HG03342 (cell line): ENCODE measurements around the gene LRRC2.
A peak's percentile ranks its signal among the peaks of the same experiment; 100 is the strongest.
"Not testable (repeated sequence)": the region's sequence is repeated elsewhere in the genome, so short reads cannot be mapped to it uniquely, and the experiment has no call there.

Source experiments
- ATAC-seq: cut with Tn5 transposase; IDR thresholded peaks from one replicate; pipeline ENCODE4 v1.9.1; 2021; ENCODE audit warnings: mild to moderate bottlenecking, moderate library complexity; ENCODE audit not compliant: unreplicated experiment

Gene LRRC2

DNA sequence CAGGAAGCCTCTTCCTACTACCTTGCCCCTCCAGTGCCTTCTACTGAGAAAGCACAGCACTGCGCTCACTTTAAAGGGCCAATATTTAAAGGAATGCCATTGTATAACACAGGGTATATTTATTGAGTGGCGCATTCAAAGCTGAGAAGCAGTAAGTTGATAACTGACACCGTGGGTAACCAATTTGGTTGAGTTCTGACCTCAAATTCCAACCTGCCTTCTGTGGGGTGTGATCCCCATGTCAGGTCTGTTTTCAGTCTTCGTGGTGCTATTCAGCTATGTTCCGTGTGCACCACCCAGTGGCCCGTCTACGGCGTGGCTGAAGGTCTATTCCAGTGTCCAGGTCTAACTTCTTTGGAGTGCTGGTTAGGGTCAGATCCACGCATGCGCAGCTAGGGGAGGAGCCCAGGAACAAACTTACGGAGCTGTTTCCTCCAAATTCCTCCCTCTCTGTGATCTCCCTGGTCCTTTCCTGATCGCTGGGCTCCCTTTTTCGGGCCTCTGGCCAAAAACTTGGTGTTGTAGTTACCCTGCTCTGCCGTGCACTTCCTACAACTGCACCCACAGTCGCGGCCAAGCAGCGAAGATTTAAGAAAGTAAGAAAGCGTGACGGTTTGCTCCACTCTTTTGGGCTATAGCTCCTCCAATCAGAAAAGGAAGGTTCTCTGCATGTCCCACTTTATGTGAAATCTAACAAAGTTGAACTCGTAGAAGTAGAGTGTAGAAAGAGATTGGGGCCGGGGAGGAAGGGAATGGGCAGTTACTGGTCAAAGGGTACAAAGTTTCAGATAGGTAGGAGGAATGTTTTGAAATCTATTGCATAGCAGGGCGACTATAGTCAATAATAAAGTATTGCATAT, 7.7 kb downstream of the LRRC2 start:
- peak; percentile 94 for ATAC-seq

DNA sequence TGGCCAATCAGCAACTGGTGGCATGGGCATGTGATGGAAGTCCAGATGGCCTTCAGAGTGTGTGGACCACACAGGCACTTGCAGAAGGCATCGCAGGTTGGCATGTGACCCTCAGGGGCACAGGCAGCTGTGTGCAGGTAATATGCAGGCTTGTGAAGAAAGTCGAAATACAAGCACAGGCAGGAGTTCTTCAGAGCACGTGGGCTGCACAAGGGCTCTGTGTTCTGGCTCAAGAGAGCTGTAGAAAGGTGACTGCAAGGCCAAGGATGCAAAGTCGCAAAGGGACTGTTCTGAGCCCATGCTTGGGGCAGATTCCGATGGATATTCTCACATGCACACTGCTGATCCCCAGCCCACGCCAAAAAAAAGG, 8.3 kb downstream of the LRRC2 start:
- ATAC-seq: no peak

DNA sequence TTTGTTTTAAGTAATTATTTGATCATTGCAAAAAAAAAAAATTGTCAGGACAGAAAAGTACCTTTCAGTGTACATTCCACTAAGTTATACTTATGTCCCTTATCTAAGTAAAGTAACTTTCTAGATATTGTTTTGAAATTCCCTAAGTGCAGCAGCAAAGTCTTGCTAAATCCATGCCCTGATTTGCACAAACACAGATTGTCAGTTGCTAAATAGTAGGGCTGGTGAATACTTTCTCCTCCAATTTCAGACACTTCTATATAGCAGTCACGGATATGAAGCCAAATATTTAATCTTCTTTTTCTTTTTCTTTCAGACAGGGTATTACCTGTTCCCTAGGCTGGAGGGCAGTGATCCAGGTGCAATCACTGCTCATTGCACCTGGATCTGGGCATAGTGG, 12.9 kb downstream of the LRRC2 start:
- ATAC-seq: no peak

DNA sequence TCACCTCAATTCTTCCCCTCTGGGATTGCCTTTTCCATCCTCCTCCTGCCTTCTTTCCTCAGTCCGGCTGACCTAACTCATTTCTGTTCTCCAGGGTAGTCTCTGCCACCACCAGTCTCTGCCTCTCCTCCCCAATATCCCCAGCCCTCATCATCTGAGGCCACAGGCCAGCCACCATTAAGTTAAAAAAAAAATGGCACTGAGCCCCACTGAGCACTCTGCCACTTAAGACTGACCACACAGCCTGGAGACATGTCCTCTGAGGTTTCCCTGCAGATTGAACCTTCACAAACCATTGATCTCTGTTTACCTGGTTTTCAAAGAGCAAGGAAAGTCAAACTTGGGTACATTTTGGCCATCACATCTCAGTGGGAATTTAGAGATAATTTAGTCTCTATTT, 13.6 kb downstream of the LRRC2 start:
- ATAC-seq: no peak

DNA sequence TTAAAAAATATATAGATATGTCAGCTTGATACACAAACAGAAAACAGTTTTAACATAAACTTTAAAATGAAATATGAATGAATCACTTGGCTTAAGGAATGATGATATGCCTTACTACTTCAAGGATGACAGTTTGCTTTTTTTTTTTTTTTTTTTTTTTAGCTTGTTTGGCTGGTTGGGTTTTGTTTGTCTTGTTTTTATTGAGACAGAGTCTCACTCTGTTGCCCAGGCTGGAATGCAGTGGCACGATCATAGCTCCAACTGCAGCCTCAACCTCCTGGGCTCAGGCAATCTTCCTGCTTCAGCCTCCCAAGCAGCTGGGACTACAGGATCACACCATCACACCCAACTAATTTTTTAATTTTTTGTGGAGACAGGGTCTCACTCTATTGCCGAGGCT, 14.5 kb downstream of the LRRC2 start:
- ATAC-seq: no peak

DNA sequence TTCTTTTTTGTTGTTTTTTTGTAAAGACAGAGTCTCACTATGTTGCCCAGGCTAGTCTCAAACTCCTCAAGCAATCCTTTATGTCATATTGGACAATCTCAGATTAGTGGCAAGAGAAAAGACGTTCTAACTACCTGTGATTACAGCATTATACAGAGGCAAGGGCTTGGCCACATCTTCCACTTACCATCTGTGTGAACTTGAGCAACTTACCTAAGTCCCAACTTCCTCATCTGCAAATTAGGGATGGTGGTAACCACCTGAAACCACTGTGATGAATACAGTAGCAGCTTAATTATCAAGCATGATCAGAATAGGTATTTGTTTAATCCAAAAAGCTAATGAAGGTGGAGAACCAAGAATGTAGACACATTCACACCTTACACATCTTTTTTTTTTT, 16.1 kb downstream of the LRRC2 start:
- ATAC-seq: no peak

DNA sequence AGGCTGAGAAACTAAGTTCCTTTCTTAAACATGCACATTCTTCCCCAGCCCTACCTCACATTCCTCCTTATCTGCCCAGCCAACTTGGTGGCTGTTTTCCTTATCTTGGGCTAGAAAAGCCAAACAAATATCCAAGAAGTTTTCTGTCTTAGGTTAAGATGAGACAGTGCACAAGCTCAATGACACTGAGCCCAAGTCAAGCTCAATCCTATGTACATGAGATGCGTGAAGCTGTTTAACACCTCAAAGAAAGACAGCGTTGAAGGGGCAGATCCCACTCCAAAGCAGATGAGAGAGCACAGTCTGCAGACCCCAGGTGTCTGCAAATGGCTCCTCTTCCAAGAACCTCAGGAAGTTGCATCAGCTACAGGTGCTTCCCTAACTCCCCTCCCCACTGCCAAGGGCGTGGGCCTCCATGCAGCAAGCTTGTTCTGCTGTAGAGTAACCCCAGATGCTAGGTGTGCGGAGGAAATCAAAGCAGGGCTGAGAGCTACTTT, 16.6 kb downstream of the LRRC2 start:
- no peak for ATAC-seq

DNA sequence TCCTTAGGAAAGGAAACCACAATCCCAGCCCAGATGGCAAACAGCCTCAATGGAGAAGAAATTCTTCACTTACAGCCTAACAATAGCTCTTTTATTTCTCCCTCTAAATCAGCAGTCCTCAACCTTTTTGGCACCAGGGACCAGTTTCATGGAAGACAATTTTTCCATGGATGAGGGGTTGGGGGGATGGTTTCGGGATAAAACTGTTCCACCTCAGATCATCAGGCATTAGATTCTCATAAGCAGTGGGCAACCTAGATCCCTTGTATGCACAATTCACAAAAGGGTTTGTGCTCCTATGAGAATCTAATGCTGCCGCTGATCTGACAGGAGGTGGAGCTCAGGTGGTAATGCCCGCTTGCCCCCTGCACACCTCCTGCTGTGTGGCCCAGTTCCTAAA, 17.5 kb downstream of the LRRC2 start:
- not testable (repeated sequence) for ATAC-seq

DNA sequence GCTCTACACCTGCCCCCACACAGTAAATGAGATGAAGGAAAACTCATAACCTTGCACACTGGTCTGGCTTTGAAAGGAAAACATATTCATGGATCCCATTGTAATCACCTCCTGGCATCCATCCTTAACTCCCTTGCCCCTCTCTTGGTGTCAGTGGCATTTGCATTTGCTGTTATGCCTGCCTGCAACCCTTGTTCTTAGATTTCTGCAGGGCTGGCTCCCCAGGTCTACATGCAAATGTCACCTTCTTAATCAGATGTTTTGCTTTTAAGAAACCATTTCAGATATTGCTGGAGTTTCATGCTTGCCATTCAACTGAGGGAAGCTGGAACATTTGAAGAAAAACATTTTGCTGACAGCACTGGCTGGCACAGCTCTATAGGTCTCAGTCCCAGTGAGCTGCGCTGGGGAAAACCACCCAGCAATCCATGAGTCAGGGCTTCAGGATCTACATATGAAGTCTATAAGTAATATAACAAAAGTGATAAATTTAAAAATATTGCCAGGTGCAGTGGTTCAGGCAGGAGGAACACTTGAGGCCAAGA, 19.1 kb downstream of the LRRC2 start:
- ATAC-seq: no peak

DNA sequence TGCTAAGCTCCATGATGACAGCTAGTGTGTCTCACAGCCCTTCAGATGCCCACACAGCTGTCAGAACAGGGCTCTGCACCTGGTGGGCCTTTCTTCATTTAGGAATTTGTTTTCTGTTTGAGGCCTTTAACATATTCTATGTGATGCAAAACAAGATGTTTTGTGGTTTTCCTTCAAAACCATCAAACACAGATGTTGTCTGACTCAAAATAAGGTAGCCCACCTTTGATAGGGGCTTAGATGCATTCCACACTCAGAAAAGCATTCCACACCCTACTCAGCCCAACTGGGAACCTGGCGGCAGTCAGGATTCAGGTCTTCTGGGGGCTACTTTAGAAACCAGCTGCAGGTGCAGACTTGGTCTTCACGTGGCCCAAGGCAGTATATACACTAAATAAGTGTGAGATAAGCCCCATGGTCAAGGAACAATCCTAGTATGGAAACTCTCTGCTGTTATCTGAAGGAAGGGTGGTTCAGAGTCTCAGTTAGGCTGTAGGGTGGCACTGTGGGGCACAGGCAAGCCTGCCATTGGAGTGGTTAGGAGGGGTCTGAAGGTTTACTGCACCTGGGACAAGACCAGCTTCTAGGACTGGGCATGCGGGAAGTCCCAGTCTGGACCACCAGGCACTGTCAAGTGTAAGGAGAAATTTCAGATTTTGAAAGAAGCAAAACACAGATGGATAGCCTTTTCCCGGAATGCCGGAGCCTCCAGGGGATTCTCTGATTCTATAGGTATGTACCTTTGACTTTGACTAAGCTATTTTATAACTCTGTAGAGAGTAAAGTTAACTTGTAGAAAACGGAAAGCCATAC, 20.1 kb downstream of the LRRC2 start:
- ATAC-seq: no peak

DNA sequence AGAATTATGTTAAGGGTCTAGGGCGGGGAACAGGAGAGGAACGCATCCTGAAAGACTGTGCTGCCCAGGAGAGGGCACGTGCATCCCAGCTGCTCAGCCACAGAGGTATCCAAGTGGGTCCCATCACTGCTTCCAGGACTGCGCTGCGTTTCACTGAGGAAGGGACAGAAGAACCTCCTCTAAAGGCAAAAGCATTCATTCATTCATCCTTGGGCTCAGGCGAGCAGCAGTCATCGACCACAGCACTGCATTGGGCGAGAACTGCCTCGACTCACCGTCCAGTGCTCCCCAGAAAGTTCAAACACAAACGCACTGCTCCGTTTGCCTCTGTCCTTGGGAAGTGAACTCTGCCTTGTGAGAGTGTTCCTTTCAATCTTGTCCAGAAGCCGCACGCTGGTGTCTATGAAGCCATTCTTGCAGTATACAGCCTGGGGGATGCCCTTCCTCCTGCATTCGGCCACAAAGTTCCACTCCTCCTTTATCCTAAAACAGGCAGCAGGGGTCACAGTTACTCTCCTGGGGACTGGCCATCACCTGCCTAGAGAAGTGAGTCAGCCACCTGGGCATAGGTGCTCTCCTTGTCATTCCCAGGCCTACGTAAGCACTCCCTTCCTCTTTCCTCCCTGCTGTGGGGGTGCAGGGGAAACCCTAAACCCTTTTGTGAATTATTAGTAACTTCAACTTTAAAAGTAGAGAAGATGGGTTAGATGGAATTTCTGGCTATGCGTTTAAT, 21.2 kb downstream of the LRRC2 start:
- no peak for ATAC-seq

DNA sequence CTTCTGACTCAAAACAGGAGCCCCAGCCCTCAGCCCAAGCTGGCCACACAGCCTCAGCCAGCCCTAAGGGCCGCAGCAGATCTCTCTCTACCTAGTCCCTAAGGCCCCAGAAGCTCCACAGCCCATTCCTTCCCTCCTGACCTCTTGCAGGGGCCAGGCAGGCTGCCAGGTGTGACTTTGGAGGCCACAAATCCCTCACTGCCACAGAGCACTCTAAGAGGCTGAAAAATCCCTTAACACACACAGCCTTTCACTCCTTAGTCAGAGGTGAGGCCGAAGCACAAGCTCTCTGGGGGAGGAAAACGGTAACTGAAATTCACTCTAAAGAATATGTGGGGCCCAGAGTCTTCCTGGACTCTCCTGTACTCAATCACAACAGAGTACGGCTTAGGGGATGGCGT, 23.3 kb downstream of the LRRC2 start:
- ATAC-seq: no peak

DNA sequence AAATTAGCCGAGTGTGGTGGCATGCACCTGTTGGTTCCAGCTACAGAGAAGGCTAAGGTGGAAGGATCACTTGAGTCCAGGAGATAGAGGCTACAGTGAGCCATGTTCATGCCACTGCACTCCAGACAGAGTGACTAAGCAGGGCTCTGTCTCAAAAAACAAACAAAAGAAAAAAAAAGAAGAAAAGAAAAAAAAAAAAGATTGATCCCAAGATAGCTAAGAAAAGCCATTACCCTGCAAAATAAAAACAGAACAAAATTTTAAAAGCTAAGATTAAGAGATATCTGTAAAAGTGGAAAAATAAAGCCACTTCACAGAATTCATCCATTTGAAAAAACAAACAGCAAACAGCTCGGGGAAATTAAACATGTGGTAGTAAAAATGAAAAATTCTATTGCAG, 23.8 kb downstream of the LRRC2 start:
- ATAC-seq: no peak

DNA sequence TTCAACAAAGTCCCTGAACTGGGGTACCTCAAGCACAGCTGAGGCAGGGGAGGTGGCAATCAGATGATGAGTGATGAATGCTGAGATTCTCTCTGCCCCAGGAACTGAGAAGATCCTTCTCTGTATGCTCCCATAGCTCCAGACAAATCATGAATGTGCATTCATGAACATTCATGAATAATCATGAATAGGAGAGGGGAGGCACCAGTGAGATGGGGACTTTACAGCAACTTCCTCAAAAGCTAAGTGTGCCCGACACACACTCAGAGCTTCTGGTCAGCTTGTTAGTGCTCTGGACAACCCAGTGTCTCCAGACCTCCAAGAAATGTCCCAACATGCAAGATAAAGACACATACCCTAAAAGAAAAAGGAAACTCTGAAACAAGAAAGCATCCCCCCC, 24.3 kb downstream of the LRRC2 start:
- no peak for ATAC-seq

DNA sequence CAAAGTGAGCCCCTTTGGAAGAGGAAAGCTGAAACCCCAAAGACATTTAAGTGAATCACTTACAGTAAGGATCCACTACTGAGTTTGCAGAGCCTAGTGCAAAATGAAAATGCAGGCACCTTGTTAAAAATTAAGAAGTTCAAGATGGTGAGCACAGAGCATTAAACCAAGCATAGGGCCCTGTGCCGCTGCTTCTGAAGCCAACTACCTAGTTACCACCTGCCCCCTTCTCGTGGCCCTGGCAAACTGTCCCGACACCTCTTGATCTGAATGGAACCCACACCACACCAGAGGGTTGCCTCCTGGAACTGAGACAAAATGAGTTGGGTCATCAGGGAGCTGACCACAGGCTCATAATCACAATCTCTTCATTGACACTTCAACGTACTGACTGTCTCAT, 25.6 kb downstream of the LRRC2 start:
- ATAC-seq: no peak

DNA sequence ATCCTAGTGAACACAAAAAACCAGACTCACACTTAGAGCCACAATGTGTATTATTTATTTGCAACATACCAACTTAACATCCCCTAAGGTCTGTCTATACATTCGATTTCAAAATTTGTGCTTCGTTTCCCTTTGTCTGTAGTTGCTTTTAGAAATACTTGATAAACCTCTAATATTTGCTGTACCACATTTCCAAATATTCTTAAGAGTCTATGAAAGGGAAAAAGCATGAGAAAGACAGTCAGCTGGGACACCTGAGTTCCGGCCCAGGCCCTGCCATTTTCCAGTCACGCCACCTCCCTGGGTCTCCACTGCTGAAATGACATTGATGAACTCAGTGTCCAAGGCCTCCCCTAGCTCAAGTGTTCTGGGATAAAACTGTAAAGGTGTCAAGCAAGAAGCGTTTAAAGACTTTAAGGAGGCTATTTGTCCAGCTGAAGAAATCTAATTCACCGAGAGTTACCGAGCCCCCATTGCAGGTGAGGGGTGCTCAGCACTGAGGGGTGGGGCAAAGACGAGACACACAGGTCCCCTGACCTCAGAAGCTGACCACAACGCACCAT, 26.6 kb downstream of the LRRC2 start:
- no peak for ATAC-seq

DNA sequence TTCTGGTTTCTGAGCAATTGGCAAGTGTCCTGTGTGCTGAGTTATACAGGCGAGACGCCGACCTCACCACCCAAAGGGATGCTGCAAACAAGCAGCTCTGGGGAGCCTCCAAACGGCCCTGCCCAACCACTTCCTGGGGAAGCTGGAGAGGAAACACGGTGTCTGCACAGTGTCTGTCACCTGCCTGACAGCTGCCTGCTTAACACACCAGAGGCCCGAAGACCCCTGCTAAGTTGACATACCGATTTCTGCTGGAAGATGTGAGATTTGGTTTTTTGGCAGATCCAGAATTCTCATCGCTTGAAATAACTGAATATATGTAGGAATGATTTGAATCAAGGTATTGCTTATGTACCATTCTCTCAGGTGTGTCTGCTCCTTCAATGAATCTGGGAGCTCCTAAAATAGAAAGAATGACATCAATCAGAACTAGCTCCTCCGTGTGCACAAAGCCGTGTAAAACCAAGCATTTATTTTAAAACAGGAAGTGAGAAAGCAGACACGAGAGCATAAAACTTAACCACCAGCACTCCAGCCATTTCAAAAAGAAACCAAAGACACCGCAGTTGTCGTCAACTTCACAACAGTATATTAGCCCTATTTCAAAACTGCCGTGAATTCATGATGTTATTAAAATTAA, 27.2 kb downstream of the LRRC2 start:
- peak; percentile 80 for ATAC-seq

DNA sequence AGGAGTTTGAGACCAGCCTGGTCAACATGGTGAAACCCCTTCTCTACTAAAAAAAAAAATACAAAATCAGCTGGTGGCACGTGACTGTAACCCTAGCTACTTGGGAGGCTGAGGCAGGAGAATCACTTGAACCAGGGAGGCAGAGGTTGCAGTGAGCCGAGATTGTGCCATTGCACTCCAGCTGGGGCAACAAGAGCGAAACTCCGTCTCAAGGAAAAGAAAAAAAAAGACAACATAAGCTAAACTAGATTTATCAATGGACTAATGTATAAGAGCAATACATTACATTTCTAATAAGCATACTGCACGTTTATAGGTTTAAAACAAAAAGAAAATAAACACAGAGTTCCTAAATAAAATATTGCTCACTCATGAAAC, 27.7 kb downstream of the LRRC2 start:
- not testable (repeated sequence) for ATAC-seq

DNA sequence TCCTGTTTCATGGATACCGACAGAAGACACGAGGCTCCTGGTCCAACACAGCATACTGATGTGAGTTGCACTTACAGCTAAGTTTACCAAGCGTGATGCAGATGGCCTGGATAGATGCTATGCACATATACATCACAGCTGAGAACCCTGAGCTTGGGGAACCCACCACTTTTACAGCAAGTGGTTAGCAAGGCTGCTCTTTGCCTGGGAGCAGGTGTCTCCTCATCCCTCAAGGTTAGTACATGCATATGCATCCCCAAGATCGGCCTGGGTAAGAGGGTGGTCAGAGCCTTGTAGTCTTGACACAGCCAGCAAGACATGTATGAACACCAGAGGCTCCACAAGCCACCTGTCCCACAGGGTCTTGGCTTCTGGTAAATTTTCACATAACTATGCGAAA, 28.3 kb downstream of the LRRC2 start:
- ATAC-seq: no peak

DNA sequence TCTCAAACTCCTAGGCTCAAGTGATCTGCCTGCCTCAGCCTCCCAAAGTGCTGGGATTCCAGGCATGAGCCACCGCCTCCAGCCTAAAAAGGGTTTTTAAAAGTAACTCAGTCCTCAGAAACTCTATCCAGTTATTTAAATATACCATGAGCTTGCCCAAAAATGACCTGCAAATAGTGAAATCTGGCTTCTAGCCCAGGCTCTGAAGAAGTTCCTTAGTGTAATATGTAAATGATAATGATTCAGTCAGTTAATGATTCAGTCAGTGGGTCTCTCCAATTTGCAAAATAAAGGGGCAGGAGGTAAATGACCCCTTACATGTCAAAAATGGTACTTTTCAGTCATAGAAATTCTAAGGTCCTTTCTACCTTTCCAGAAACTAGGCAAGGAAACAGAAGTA, 28.8 kb downstream of the LRRC2 start:
- no peak for ATAC-seq
